ENCODE data around the gene ABCC4.

ABCC4 gene

DNA sequence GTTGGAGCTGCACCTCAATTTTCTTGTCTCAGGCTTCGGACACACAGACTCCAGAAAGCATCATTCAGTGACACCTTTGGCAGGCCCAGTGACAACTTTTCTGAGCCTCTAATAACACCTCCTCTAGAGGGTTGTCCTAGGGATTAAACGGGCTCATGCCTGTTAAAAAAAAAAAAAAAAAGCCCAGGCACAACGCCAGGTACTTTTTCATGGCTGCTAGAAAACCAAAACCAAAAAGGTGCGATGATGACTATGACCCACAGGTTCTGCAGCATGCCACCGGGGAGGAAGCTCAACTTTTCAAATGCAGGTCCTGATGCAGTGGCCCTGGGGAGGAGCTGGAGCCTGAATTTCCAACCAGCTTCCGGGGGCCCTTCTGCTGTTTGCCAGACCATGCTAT, 184.2 kb downstream of the ABCC4 start:
- DNase-seq (ENCODE audit: low spot score) = no peak

DNA sequence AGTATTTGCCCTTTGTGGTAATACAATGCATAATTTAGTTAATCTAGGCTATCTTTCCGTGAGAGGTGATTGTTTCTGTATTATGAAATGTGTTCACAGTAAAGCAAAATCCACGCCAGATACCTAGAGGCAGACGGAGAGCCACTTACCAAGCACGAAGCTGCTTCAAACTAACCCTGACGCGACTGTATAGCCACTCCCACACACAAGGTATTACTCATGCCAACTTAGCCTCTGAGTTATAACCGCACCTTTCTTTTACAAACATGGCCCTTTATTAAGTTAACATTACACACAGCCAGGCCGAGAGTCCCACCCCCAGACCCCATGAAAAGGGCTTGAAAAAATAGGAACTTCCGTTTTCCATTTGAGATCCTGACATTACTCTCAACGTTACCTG, 185.7 kb downstream of the ABCC4 start:
- DNase-seq (ENCODE audit: low spot score) = no peak

DNA sequence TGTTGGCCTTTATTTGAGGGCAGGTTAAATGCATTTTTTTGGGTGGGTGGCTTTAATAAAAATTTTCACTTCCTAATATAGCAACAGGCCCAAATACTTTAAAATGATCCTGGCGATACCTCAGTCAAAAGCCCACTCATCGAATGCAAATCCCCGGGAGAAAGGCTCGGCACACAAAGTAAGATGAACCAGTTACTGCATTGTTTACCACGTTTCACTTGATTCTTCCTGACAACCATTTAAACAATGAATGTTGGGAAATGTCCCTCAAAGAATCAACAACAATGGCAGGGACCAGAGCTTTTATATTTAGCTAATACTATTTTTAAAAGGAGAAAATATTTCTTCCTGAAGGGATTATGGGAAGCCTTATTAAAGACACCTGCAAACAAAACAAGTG, 187.7 kb downstream of the ABCC4 start:
- no peak for DNase-seq (ENCODE audit: low spot score)

DNA sequence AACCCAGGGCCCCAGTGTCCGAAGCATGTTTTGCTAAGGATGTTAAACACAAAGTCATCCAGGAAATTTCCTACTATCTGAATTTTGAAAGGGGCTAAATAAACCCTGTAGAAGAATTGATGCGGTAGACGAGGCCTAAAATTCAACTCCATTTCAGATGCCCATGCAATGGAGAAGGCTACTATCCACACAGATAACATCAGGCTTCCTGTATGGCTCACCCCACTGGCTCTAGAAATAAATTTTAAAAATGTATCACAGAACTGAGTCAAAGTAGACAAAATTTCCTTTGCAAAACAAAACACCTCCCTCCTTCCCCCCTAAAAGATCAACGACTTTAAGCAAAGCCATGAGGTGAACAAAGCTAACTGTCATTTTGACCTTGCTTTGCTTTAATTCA, 188.4 kb downstream of the ABCC4 start:
- no peak for DNase-seq (ENCODE audit: low spot score)

DNA sequence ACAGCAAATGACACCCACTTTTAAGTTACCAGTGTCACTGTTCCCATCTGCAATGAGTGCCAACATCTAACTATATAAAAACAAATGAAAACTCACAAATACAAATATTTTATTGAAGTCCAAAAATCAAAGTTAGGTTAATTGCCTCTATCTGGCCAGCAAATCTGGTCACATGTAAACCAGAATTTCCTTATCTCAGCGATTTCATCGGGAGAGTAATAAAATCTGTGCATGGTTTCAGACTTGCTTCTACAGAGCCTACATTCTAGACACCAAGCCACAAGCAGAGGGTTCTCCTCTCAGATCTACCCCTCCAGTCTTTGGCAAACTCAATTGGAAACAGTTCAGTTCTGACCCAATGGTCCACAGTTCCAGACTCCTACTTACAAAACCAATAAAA, 189.6 kb downstream of the ABCC4 start:
- no peak for DNase-seq (ENCODE audit: low spot score)

DNA sequence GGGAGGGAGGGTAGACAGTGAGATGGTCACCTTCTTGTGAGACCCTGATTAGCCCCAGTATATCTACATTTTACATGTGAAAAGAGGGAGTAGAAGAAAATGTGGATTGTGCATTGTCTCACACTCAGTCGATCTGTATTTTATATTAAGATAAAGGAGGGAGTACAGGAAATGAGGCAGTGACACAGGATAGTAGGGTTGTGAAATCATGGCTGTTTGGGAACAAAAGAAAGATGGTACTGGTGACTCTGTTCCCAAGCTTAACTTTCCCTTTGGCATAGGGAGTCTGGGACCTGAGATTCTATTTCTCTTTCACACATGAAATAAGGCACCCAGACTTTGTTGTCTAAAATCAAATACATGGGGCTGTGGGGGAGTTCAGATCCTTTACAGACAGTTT, 194.7 kb downstream of the ABCC4 start:
- DNase-seq (ENCODE audit: low spot score) = no peak

DNA sequence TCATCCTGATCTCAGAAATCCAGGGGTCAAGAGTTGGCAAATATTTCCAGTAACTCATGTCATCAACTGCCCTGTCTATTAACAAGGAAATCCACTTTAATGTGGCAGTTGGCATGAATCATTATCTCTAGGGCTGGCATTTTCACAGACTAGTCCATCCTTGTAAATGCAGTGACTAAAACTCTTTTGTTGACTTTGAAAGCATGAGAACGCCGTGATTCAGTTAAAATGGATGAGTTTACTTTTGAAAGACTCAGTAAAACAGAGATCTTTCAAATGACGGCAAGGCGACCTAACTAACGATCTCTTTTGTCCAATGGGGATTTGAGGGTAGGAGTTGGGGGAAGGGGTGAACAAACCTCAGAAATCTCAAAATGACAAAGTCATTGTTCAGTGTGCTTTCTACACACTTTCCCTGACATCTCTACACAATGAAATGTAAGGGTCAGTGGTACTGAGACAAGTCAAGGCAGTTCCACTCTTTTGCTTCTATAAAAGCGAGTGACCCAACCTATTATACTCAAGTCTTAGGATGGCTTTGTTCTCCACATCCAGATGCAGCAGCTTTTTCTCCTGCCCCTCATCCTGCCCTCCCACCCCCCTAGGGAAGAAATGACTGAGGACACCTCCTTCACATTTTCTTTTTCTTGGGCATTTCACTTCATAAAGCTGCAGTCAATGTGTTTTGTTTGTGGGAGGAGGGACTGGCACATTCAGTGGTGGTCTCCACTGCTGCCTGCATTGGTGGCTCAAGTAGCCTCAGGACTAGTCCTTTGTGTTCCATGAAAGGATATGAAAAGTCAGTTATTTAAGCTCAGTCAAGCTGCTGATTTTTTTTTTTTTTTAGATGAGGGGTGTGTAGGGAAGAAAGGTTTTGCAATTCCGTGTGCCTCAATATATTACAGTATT, 200.5 kb downstream of the ABCC4 start:
- peak; percentile 46 for DNase-seq (ENCODE audit: low spot score)

DNA sequence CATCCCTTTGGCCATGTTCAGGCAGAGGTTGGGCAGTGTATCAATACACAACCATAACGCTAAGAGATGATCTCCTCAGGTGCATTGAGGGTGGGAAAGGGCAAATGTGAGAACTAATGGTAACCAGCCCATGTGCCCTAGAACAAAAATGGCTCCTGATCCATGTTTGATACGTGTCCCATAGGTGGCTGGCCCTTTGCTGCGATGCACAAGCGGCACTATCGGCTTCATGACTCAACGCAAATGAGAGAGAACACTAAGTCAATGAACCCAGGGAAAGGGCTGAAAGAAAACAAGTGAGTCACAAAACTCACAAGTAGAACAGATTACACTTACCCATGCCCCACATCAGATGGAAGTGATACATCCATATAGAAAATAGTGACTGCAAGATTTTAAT, 201.7 kb downstream of the ABCC4 start:
- no peak for DNase-seq (ENCODE audit: low spot score)

DNA sequence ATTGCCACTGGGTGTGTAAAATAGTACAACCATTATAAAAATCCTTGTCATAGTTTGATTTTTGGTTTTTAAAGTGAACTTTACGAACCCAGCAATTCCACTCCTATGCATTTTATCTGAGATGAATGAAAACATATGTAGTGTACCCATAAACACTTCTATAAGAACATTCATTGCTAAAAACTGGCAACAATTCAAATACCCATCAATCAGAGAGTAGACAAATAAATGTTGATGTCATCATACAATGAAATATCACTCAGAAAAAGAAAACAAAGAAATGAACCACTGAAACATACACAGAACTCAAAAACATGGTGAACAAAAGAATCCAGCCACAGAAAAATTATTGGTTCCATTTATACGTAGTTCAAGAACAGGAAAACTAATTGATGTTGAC, 202.3 kb downstream of the ABCC4 start:
- DNase-seq (ENCODE audit: low spot score) = no peak

DNA sequence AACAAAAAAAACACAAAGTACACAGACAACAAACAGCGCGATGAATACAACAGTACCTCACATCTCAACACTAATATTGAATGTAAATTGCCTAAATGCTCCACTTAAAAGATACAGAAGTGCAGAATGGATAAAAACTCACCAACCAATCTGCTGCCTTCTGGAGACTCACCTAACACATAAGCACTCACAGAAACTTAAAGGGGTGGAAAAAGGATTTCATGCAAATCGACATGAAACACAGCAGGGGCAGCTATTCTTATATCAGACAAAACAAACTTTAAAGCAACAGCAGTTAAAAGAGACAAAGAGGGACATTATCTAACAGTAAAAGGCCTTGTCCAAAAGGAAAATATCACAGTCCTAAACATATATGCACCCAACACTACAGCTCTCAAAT, 209.5 kb downstream of the ABCC4 start:
- no peak for DNase-seq (ENCODE audit: low spot score)

DNA sequence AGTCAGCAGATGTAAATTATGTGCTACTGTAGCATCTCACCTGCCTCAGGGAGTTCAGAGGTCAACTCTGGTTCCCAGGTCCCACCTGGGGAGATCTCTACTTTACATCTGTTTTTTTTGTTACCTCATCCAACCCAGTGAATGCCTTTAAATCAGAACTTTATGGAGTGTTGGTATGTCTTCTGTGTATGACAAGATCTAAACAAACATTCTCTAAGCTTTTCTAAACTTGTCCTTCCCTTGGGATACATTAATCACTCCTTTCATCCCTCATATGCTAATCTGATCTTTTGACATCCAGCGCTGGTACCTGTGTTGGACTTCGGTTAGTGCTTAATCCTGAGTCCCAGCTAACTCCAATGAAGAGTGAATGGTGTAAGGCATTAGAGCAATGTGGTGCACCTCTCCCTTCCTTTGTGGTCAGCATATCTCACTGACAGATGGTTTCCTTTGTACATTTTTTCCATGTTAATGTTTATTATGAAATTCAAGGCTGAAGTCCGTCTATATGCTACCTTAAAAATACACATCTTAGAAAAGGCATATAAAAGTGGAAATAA, 213.4 kb downstream of the ABCC4 start:
- DNase-seq (ENCODE audit: low spot score) = no peak

DNA sequence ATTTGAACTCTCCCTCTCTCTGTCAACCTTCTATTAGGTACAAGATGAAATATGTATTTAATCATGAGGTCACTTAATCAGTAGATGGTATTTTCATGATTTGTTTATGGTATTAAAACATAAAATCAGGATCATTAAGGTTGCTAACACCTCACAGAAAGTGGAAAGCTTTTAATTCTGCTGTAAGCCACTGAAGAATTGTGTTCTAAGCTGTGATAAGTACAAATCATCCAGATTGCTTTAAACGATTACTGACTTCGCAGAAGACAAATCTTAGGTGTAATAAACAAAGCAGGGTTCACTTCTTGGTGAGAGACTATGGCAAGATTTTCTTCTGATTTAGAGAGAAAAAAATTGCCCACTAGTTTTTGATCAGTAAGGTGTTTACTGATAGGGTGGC, 214.5 kb downstream of the ABCC4 start:
- DNase-seq (ENCODE audit: low spot score) = no peak

DNA sequence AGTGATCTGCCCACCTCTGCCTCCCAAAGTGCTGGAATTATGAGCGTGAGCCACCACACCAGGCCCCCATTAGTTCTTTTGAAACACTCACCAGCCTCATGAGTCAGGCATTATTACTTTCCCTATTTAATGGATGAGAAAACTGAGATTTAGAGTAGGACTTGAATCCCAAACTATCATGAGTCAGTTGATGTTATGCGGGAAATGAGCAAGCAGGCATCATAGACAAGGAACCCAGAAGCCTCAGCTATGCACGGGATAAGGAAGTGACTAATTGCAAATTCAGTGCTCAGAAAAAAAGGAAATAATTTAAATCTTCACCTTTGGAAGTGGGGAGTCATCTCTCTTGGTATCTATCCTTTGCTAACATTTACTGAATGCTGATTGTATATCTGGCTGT, 217.5 kb downstream of the ABCC4 start:
- DNase-seq (ENCODE audit: low spot score) = no peak

DNA sequence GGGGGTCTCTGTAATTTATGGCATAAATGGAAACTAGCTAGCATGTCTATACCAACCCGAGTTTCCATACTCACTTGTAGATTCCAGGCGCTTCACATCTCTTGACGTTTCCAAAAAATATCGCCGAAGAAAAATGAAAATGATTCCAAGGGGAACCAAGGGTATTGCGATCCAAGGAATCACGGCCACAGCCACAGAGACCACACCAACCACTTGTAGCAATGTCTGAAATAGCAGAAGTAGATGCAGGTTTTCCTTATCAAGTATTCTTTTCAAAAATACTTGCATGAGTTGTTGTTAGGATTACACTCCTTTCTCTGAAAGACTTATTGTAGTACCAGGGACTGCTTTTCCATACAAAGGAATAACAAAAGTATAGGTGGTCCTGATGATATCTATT, 218.2 kb downstream of the ABCC4 start:
- no peak for DNase-seq (ENCODE audit: low spot score)

DNA sequence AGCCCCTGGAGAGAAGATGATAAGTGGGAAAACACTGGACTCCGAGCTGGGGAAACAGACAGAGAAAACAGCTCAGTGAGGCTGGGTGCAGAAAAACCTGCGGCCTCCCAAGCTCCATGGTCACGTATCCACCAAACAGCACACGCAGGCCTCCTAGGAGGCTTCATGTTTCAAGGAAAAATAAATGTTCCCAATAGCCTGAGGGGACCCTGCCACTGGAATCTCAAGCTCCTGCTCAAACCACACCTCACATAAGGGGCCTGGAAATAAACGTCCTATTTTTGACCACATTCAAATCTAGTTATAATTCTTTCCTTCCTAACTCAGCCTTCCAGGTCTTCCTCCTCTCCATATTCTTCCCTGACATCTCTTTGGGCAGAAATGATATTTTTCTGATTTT, 225.7 kb downstream of the ABCC4 start:
- DNase-seq (ENCODE audit: low spot score) = no peak

DNA sequence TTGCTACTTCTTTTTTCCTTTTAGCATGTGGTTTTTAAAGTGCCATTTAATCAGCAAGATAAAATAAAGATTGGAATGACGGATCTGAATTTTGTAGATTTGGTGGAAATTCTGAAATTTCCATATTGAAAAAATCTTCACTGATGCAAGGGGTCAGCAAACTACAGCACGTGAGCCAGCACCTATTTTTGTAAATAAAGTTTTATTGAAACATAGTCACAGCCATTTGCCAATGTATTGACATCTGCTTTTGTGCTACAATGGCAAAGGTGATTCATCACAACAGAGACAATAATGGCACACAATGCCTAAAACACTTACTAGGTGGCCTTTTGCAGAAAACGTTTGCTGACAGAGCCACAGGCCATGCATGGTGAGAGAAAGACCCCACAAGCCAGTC, 226.4 kb downstream of the ABCC4 start:
- DNase-seq (ENCODE audit: low spot score) = no peak

DNA sequence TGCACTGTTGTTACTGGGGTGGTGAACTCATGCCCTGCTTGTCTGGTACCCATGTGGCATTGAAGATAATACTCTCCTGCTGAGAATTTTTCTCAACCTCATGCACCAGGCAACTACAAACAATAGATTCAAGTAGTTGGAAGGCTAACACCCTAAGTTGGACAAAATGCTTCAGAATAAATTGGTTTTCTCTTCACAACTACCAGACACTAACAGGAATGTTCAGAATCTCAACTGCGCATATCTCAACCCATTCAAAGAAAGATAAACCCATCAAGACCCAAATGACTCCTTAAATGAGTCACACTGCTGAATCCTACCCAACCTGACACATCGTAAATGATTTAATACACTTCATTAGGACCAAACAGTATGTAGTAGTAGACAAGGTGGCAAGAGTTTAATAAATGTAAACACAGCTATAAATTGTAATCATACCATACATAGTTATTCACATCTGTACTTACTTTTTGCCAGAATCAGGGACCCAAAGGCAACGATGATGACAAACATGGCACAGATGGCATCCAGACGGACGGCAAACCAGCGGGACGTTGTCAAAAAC, 227.4 kb downstream of the ABCC4 start:
- DNase-seq (ENCODE audit: low spot score) = no peak

DNA sequence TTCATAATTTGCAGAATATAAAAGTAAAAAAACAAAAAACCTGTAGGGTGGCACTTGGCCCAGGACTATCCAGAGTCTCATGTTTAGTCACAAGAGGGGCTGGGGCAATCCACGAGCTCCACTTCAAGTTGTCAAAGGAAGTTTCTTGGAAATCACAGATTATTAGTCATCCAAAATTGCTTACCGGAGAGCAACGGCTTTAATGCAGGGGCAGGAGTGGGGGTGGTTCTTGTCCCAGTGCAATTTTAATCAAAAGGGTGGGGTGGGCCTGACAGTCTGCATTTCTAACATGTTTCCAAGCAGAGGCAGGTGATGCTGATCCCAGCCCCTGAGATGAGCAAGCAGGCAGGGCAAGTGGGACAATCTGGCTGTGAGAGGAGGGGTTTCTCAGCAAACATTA, 233.9 kb downstream of the ABCC4 start:
- DNase-seq (ENCODE audit: low spot score) = no peak

DNA sequence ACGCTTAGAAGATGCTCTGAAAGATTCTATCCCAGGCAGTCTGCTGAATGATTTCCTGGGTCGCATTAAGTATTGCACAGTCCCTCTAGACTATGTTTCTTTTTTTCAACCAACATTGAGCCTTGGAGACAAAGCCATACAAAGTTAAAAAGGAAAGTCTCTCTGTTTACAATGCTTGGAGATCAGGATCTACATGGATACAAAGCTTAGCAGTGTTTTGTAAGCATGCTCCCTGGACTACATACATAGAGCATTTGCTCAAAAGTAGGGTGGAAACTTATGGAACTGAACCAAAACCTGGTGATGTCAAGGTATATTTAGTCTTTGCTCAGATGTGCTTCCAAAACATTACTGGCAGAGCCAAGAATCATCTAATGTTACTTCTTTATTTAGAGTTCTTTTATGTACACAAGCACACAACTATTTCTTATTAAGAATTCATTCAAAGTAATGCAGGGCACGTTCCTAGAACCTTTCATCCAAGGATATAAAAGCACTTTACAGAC, 241.2 kb downstream of the ABCC4 start:
- no peak for DNase-seq (ENCODE audit: low spot score)

DNA sequence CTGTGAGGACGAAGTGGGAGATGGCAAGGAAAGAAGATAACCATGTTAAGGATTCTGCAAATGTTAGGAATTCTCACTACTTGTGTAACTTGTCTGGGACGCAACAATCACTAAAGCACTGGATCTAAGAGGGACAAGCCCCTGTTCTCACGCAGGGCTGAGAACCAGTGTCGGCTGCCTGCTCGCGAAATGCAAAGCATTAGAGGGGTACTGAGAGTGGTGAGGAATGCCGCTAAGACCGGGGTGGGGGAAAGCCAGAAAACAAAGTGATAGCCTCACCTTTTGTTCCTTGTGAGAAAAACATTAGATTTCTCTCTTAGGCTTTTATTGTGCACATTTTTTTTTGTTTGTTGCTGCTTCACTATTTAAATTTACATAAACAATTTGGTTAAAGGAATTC, 241.9 kb downstream of the ABCC4 start:
- no peak for DNase-seq (ENCODE audit: low spot score)

DNA sequence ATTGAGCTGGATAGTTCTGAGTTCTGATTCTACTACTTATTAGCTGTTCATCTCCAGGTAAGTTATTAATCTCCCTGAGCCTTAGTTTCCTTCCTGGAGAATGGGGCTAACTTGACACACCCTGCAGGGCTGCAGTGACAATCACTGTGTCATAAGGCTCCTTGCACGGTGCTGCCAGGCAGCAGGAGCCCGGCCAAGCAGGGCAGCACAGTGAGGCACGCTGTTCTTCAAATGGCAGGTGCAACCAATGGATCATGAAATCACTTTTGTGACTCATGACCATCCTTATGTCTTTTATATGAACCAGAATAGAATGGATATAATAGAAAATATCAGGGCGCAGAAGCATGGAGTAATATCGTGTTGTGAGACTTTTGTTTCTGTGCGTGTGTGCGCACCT, 242.6 kb downstream of the ABCC4 start:
- no peak for DNase-seq (ENCODE audit: low spot score)

DNA sequence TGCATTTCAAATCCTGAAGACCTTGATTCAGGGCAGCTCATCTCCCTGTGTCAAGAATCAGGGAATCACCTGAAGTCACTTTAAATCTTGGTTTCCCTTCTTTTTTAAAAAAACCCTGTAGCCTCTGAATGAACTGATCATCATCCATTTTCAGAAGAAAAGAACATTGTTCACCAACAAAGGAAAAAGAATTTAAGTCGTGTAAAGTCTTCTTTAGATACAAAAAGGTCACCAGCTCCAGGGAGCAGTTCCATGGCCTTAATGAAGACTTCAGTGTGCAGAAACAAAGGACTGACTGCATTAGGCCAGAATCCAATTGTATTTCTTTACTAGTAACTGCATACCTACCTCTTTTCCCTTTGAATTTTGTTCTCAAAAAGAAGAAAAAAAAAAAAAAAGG, 245.0 kb downstream of the ABCC4 start:
- DNase-seq (ENCODE audit: low spot score) = no peak

DNA sequence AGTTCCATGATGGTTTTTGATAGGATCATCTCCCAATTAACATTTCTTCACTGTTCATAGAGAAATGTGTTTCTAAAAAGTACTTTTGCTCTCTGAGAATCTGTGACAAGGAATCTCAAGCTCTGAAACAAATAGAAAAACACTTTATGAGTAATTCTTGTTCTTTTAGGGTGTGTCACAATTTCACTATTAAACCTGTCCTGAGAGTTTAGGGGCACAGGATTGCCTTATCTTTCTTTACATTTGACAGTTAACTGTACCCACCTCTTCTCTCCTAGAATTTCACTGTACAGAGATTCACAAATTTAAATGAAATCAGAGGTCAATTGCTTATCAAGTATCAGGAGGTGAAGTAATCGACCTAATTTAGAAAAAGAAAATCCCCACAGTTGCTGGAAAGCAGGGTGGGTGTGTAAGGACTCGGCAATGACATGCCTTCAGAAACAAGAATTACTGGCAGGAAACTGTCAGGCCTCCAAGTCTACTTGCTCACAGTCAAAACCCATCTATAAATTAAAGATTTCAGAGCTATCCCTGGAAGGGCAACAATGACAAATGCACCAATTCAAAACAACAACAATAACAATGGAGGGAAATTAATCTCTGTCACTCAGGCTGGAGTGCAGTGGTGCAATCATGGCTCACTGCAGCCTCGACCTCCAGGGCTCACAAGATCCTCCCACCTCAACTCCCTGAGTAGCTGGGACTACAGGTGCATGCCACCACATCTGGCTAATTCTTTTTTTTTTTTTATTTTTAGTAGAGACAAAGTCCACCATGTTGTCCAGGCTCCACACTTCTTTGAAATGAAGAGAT, 250.2 kb downstream of the ABCC4 start:
- DNase-seq (ENCODE audit: low spot score) = no peak

Data from COLO829 (cell line).